Measurements from ENCODE around the gene RABGGTA.

The RABGGTA gene

GRCh38 chr14:24304019-24304387 is 32.6 kb upstream of the RABGGTA start:
- no peak for DNase-seq

- no peak for DNase-seq
Observed at GRCh38 chr14:24300326-24300980, 29.1 kb upstream of the RABGGTA start.

GRCh38 chr14:24299255-24300191 is 28.1 kb upstream of the RABGGTA start, which contains the start of the genes DHRS1 and NOP9:
Gene DHRS1 (minus strand): TSS chr14:24299780. CDS start chr14:24299106, 674 bp downstream.
Gene NOP9 (plus strand): TSS chr14:24299850. CDS start chr14:24299955, 105 bp downstream.
- DNase-seq, result peak; percentile 87 to 92 (median 91)

GRCh38 chr14:24298892-24299254 is 27.5 kb upstream of the RABGGTA start:
- peak in 1 of 3 experiments; percentile 45 for DNase-seq

- DNase-seq, result peak in 2 of 3 experiments; percentile 12 to 51
Observed at GRCh38 chr14:24297190-24297964, 26.0 kb upstream of the RABGGTA start.

- peak; percentile 53 to 76 (median 54) for DNase-seq
Observed at GRCh38 chr14:24296341-24297157, 25.2 kb upstream of the RABGGTA start.

- DNase-seq, result no peak
Observed at GRCh38 chr14:24293525-24293924, 22.1 kb upstream of the RABGGTA start.

- no peak for DNase-seq
Observed at GRCh38 chr14:24292118-24292807, 20.9 kb upstream of the RABGGTA start.

GRCh38 chr14:24291446-24292117 is 20.2 kb upstream of the RABGGTA start:
- DNase-seq, result no peak

- no peak for DNase-seq
Observed at GRCh38 chr14:24290746-24291145, 19.3 kb upstream of the RABGGTA start.

- DNase-seq, result no peak
Observed at GRCh38 chr14:24289649-24290280, 18.4 kb upstream of the RABGGTA start.

- no peak for DNase-seq
Observed at GRCh38 chr14:24286996-24287395, 15.6 kb upstream of the RABGGTA start.

GRCh38 chr14:24285351-24285750 is 14.0 kb upstream of the RABGGTA start:
- DNase-seq, result no peak

GRCh38 chr14:24284501-24285035 is 13.2 kb upstream of the RABGGTA start:
- DNase-seq, result no peak

- DNase-seq, result no peak
Observed at GRCh38 chr14:24283796-24284460, 12.5 kb upstream of the RABGGTA start.

GRCh38 chr14:24282736-24283135 is 11.3 kb upstream of the RABGGTA start:
- no peak for DNase-seq

- no peak for DNase-seq
Observed at GRCh38 chr14:24281636-24282035, 10.2 kb upstream of the RABGGTA start.

- DNase-seq, result no peak
Observed at GRCh38 chr14:24280797-24281460, 9.5 kb upstream of the RABGGTA start.

All from NCI-H1417 (cell line).